Activated T-cell treated with anti-CD3 and anti-CD28 coated beads, Interleukin-2, amount 50 U/mL, for 1 hour (primary cell): ENCODE data around the gene POPDC2.
"Not testable (repeated sequence)": the region's sequence is repeated elsewhere in the genome, so short reads cannot be mapped to it uniquely, and the experiment has no call there.

Experiments
- DNase-seq: peaks from one replicate; pipeline ENCODE4 v3.0.0-alpha.2; 2020

The POPDC2 gene, protein sequence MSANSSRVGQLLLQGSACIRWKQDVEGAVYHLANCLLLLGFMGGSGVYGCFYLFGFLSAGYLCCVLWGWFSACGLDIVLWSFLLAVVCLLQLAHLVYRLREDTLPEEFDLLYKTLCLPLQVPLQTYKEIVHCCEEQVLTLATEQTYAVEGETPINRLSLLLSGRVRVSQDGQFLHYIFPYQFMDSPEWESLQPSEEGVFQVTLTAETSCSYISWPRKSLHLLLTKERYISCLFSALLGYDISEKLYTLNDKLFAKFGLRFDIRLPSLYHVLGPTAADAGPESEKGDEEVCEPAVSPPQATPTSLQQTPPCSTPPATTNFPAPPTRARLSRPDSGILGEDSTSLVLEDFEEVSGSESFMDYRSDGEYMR

DNA sequence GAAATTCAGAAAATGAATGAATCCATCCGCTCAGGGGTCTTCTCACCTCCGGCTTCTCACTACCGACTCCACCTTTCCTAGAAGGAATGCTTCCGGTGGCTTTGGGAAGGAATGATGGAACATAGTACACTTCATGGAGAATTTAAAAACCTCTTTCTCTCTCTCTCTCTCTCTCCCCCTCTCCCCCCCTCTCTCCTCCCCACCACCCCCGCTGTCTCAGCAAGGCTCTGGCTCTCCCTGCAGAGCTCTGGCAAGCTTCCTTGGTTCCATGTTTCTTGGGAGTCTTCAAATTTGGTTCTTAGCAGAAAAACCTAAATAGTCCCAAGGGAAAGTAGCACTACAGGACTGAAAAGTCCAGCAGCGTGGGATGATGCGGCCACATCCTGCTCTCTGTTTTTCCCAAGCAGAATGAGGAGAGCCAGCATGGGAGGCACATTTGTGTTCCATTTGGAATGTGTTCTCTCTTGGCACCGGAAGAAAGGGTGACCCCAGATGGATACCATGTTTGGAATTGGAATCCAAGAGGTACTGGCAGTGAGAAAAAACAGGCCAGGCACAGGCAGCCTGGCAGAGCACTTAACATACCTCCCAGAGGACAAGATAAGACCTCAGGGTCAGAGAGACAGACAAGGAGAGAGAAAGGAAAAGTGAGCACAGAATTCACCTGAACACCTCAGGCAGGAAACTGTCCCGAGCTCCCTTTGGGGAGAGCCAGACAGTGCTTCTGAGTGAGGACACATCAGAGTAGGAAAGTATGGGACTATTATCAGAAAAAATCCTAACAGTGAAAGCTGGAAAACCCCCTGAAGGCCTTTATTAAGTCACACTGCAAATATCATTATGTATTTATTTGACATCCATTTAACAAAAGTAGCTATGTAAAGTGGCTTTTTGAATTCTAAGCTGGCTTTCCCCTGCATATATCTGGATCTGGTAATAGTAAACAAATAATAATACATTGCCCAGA is at the start of gene POPDC2:
Gene POPDC2 (minus strand): TSS at position 116 of the 967 bp plus-strand sequence. CDS start 166 bp downstream, outside the sequence.
- DNase-seq = no peak

DNA sequence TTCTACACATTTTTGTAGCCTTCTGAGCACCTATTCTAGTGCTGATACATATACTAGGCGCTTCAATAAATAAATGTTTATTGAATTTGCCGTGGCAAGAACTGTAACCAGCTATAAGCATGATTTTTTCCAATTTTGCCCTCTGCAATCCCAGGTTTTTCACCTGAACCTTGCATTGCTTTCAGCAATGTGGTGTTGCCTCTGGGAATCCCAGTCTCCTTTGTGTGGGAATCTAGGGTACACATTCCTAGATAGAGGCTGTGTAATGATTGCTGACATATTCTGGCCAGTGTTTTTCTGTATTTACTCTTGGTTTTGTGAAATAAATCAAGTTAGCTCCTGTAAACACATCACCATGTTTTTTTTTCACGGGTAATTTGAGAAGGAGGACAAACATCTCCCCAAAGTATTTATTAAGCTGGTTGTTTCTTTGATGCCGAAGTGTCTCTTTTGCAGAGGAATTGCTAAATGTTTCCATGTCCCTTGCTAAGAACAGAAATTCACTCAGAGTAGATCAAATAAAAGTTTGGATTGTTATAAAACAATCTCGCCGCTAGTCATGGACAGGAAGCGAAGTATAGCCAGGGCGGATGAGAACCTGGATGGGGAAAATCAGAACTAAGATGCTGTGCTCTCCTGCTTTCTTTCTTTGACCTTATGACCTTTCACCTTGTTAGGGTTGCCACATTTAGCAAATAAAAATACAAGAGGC is 43.6 kb upstream of the POPDC2 start:
- no peak for DNase-seq

DNA sequence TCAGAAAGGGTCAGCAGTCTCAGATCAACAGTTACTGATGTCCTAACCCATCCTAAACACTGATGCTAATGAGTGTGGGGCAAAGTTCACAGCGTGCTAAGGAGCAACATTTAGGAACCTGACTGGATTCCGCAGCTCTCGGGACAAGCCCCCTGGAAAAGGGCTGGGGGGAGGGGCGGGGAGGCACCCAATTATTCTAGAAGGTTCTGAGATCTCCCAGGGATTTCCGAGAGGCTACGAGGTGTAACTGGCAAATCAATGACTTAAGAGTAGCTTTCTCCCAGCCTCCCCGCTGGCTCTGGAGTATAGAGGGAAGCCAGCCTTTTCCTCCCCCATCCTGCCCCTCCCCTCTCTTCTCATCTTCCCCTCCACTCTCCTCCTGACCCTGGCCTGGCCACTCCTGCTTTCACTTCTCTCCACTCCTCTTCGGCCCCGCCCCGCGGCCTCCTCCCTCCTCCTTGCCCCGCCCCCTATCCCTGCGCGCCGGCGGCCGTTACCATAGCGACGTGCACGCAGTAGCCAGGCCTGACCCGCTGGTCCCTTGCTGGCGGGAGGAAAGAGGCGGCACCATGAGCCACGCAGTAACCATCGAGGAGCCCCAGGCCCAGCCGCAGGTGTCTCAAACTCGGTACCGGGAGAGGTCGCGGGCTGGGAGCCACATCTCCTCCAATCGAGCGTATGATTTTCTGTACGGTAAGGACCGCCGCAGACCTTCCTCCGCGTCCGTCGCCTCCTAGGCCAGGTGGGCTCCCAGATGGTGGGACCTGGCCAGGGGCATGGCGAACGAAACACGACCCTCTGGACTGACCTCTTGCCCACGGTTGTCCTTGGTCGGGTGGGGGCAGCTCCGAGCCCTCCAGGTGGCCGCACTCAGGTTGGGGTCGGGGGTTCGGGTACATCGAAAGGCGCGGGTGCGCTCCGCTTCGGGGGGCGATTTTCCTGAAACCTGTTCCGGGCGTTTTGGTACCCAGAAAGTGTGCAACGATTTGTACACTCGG is 42.4 kb upstream of the POPDC2 start, which contains the start of gene CFAP91:
Gene CFAP91 (plus strand): TSS at position 493 of the 998 bp plus-strand sequence. CDS start 77 bp downstream, at position 570.
- DNase-seq = peak; percentile 80

DNA sequence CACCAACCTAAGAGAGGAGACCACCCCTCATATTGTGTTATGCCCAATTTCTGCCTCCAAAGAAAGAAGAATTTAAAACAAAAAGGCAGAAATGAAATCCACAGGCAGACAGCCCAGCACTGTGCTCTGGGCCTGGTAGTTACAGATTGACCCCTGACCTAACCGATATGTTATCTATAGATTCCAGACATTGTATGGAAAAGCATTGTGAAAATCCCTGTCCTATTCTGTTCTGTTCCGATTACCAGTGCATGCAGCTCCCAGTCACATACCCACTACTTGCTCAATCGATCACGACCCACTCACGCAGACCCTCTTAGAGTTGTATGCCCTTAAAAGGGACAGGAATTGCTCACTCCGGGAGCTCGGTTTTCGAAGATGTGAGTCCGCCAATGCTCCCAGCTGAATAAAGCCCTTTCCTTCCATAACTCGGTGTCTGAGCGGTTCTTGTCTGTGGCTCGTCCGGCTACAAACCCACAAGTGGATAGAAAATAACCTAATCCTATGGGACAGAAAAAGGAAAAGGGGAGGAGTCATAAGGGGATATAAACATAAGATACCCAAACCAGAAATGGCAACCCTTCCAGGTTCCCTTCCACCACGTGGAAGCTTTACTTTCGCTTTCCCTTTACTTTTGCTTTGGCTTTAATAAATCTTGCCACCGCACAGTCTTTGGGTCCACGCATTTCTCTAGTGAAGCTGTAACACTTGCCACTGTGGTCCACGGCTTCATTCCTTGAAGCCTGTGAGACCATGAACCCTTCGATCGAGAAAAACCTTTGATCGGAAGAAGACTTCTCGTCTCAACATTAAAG is 40.7 kb upstream of the POPDC2 start:
- no peak for DNase-seq

DNA sequence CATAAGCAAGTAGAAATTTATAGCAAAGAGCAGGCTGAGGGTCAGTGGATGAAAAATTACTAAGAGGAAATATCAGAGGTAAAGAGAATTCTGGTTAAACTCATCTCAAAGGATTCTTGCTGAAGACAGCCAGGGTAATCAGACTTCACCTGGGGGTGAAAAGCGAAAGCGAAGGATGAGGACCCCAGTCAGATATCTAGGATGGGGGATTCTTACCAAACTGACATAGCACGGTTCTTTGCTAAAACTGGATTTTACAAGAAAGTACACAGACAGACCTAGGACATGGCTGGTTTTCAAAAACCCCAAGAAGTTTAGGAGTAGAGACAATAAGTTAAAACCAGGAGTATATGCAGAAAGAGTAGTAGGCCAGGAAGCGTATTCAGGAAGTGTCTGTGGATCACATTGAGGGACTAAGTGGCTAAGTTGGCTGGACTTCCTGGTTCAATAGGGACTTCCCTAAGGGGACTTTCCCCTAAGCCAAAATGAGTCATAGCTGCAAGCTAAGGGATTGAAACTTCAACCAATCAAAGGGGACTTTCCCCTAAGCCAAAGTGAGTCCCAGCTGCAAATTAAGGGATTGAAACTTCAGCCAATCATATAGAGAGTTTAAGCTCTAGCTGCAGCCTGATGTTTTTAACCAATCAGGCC is 40.0 kb upstream of the POPDC2 start:
- no peak for DNase-seq

DNA sequence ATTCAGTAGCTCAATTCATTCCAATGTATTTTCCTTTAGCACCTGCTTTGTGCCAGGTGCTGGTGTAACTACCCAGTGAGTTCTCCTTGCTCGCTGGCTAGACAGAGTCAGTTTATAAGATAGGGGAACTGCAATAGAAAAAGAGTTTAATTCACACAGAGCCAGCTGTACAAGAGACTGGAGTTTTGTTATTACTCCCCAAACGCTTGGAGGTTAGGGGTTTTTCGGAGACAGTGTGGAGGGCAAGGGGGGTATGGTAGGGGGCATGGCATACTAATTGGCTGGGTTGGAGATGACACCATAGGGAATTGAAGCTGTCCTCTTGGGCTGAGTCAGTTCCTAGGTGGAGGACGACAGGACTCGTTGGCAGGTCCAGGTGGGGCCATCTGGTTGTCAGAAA is 37.0 kb upstream of the POPDC2 start:
- DNase-seq = no peak

DNA sequence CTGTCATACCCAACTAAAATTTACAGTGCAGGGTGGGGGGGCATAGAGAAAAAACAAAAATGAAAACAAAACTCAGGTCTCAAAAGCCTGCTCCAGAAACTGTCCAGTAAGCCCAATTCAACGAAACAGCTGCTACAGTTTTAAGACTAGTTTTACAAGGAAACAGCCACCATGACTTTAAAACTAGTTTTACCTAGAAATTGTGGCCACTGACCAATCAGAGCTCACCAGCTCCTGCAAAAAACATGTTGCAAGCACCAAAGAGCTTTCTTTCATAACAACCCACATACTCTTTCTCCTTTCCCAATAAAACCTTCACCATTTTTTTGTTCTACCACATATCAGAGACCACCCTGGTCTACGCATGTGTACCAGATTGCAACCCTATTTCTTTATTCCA is 35.1 kb upstream of the POPDC2 start:
- no peak for DNase-seq

DNA sequence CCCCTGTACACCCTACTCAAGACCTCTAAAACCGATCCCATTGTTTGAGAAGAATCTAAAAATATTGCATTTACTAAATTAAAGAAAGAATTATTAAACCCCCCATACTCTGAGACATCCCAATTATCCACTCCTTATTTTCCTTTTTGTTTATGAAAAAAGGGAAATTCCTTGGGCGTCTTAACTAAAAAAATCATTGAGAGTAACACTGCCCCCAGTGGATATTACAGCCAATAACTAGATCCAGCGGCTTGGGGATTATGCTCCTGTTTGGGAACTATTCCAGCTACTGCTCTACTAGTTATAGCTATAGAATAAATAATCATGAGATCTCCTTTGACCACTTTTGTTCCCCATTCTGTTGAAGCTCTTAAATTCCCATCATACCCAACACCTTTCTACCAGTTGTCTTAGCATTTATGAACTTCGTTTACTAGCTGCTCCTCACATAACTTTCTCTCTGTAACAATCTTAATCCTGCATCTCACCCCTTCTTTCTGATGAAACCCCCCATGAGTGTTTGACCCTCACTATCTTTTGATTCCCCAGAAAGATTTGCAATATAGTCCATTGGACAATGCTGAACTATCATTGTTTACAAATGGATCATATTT is 29.8 kb upstream of the POPDC2 start:
- DNase-seq = no peak

DNA sequence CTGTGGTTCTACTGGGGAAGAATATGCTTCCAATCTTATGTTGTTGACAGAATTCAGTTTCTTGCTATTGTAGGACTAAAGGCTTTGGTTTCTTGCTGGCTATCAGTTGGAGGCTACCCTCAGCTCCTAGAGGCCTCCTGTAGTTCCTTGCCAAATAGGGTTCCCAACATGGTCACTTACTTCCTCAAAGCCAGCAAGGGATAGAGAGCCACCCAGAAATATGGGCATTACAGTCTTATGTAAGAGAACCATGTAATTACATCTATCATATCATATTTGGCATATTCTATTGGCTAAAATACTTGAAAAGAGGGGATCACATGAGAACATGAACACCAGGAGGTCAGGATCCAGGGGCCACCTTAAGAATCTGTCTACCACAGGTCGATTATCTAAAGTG is 23.0 kb upstream of the POPDC2 start:
- no peak for DNase-seq

DNA sequence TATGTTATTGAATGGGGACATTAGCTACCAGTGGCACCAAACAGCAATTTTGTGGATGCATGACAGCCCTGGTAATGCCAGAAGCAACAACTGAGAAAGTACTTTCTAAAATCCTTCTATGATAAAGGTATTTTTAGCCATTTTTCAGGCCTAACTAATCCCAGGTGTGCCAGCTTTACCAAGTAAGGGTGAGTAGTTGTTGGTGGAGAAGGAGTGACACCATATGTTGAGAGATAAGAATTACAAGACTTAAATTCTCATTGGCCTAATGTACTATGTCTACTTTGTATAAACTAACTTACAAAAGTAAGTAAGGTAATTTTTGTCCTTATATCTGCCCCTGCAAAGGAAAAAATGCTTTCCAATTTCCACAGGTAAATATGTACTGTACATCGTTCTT is 20.9 kb upstream of the POPDC2 start:
- DNase-seq = no peak

DNA sequence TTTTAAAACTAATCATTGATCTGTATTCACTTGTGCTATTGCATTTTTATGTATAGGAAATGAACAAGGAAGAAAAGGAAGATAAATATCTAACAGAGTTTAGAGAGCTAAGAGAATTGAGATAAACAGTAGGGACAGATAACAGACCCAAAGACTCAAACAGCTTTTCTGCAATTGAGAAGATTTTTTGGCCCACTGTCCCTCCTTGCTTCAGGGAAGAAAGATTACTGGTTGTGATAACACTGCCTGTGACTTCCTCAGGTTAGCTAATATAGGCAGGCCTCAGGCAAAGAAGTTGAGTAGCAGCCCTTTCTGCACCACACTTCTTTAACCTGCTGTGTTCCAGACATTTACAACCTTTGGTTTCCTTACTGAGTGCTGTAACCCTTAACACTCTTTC is 19.5 kb upstream of the POPDC2 start:
- no peak for DNase-seq

DNA sequence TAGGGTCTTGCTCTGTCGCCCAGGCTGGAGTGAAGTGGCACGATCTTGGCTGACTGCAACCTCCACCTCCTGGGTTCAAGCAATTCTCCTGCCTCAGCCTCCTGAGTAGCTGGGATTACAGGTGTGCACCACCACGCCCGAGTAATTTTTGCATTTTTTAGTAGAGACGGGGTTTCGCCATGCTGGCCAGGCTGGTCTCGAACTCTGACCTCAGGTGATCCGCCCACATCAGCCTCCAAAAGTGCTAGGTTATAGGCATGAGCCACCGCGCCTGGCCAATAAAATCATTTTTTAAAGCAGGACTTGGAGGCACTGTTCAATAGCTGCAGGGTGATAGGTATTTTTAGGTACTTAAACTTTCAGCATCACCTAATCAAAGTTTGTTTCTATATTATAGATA is 17.8 kb upstream of the POPDC2 start:
- not testable (repeated sequence) for DNase-seq

DNA sequence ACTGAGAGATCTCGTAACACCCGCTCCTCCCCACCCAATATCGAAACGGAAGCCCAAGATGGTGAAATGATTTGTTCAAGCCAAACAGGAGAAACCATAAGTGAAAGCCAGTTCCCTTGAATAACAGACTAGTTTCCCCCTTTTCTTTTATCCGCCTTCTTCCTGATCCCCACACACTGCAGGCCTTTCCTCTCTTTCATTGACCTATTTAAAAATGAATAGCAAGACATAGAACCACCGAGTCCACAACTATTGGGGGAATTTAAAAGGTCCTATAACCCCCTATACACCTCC is 17.2 kb upstream of the POPDC2 start:
- no peak for DNase-seq

DNA sequence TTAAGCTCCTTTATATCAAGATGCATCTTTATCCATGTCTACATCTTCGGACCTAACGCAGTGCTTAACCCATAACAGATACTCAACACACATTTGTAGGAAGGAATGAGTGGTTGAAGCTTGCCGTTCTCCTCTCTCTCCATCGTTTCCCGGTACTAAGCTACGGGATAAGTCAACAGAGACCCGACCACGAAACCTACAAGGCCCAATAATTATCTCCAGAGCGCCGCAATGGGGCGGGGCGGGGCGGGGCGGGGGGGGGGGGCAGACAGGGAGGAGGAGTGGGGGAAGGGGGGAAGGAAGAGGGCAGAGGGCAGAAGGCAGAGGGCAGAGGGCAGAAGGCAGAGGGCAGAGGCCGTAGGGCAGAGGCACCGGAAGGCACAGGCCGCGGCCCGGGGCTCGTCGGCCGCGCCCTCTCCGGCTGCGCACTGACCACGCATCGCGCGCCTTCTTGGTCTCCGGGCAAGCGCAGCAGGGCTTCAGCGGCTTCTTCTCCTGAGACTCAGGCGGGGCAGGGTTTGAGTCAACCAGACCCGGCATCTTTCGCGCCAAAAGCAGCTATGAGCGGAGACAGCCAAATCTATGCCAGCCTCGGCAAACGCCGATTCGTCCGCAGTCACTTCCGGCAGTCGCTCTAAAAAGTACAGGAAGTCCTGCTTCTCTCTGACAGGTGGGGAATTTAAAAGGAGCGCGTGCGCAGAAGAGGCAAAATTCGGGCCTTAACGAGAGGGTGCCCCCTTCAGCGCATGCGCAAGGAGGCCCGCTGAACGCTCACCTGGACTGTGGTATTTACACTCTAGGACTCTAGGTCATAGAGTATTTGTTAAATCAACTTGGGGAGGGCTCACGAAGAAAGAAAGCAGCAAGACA is 16.6 kb upstream of the POPDC2 start, which contains the start of gene COX17:
Gene COX17 (minus strand): TSS at position 636 of the 870 bp plus-strand sequence. CDS start 96 bp downstream, at position 540.
- peak; percentile 91 for DNase-seq

DNA sequence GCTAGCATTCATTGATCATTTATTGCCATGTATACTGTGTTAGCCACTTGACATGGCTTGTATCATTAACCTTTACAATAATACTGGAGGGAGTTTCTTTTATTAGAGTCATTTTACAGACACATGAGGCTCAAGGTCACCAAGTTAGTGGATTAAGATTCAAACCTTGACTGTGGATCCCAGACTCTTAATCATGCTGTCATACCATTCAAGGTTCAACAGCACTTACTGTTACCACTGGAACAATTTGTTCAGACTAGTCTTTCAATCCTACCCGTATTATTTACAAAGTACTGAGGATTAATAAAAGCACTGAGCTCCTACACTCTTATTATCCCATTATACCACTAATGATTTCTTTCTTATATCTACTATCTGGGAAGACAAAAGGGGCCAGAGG is 15.6 kb upstream of the POPDC2 start:
- no peak for DNase-seq

DNA sequence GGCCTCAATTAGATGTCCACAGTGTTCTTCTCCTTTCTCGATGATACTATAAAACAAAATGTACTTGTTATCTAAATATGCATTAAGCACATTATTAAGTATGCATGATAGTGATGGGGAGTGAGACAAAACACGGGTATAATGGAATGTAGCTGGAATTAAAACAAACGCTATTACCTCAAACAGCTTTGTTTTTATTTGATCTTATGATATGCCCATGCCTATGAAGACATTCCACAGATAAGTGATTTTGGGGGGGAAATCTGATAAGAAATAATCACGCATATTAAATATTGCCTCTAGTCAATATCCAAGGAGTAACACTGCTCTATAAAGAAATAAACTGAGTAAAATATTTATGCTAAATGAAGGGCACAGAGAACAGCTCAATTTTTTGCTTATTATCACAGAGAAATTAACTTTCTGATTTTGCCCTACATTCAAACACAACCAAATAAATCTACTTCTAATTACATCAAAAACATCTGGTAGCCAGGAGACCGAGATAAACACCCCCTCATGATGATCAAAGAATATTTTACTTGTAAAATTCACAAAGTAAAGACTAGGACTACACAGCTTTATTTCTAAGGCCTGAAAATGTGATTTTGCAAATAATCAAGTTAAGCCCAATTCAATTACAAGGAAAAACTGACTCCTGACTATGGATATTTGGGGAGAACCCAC is 14.9 kb upstream of the POPDC2 start:
- DNase-seq = no peak

DNA sequence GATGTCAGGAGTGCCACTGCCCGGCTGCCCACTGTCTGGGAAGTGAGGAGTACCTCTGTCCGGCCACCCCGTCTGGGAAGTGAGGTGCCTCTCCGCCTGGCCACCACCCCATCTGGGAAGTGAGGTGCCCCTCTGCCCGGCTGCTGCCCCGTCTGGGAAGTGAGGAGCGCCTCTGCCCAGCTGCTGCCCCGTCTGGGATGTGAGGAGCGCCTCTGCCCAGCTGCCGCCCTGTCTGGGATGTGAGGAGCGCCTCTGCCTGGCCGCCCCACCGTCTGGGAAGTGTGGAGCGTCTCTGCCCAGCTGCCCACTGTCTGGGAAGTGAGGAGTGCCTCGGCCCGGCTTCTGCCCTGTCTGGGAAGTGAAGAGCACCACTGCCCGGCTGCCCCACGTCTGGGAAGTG is 13.5 kb upstream of the POPDC2 start:
- DNase-seq = no peak

DNA sequence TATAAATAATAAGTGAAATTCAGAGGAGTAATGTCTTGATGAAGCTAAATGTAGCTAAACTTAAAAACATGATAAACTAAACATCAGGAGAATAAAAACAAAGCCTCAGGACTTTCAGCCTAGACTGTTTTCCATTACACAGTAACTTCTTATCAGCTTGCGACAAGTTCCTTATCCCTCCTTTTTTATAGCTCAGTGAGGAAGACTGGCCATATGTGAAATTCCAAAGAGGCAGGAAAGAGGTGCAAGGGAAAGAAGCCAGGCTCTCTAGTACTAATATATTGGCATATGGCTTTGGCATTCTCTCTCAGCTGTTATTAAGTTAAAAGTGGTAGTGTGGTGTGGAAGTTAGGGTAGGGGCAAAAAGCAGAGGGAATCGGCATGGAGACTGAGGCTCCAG is 12.4 kb upstream of the POPDC2 start:
- DNase-seq = no peak
